H1 (cell line): ENCODE results near the gene CACNA1C. TPM values are rescaled to one million over a fixed set of nuclear protein-coding genes. Genes with fewer than 3 reads are reported as not detected.

ENCODE experiments used
- CTCF ChIA-PET: fragments of 300-600 bp; sonication (Branson Sonifier 250); formaldehyde crosslinking; loops from one replicate; lab custom pipeline; 2021; ENCODE audit not compliant: partially characterized antibody; lab: Charles Lee
- POLR2A ChIA-PET: fragments of 300-600 bp; sonication (Branson Sonifier 250); formaldehyde crosslinking; loops from one replicate; lab custom pipeline; 2021; ENCODE audit warnings: inconsistent platforms; ENCODE audit not compliant: partially characterized antibody; lab: Charles Lee
- DNase-seq, 2 experiments: peaks; one replicate each; pipeline versions ENCODE4 v3.0.0 to v3.0.0-alpha.2; 2010 to 2022; ENCODE audit warnings: low spot score in 2 of 2, low read depth in 1 of 2, mixed read lengths in 1 of 2
- FAIRE-seq: peaks from 2 replicates; lab custom pipeline; 2011; peaks lifted over from hg19 to GRCh38; lab: Jason Lieb, UNC
- H2AFZ ChIP-seq: 2 replicates; pipeline ENCODE4 v1.8.1; 2012; ENCODE audit warnings: low read length, inconsistent platforms
- H2AK5ac ChIP-seq: 2 replicates; pipeline ENCODE4 v1.6.1; 2013; ENCODE audit warnings: low read depth, low read length
- H2BK120ac ChIP-seq: replicated peaks from 2 replicates; pipeline ENCODE3; 2013; ENCODE audit warnings: low read depth, low read length, inconsistent platforms
- H2BK12ac ChIP-seq: 2 replicates; pipeline ENCODE4 v1.6.1; 2013; ENCODE audit warnings: low read depth, low read length
- H2BK15ac ChIP-seq: 2 replicates; pipeline ENCODE4 v1.6.1; 2013; ENCODE audit warnings: low read length
- H2BK20ac ChIP-seq: 2 replicates; pipeline ENCODE4 v1.6.1; 2013; ENCODE audit warnings: low read length
- H2BK5ac ChIP-seq: 2 replicates; pipeline ENCODE4 v1.6.1; 2013; ENCODE audit warnings: low read depth, low read length
- H3K14ac ChIP-seq: 2 replicates; pipeline ENCODE4 v1.6.1; 2013; ENCODE audit warnings: inconsistent platforms; ENCODE audit not compliant: insufficient read length
- H3K18ac ChIP-seq: 2 replicates; pipeline ENCODE4 v1.6.1; 2013; ENCODE audit warnings: low read length; ENCODE audit errors: extremely low read depth
- H3K23ac ChIP-seq: 2 replicates; pipeline ENCODE4 v1.6.1; 2013; ENCODE audit warnings: inconsistent platforms; ENCODE audit not compliant: insufficient read length
- H3K23me2 ChIP-seq: 2 replicates; pipeline ENCODE4 v1.6.1; 2013; ENCODE audit warnings: low read depth, low read length
- H3K27ac ChIP-seq: 2 replicates; pipeline ENCODE4 v1.6.1; 2011; ENCODE audit warnings: low read depth, low read length, inconsistent platforms
- H3K27me3 ChIP-seq, 4 experiments: replicated peaks in 1 of 4; 1 replicate in 1 of 4; 2 replicates in 3 of 4; pipeline versions ENCODE4 v1.6.1 to v1.8.1; 2011 to 2013; ENCODE audit warnings: low read length in 3 of 4, mild to moderate bottlenecking in 3 of 4, inconsistent platforms in 2 of 4, mixed read lengths in 2 of 4, moderate library complexity in 1 of 4; ENCODE audit not compliant: control insufficient read depth in 3 of 4, insufficient read depth in 3 of 4; ENCODE audit errors: extremely low read depth in 1 of 4
- H3K36me3 ChIP-seq, 4 experiments: 2 replicates each; pipeline versions ENCODE4 v1.6.1 to v1.8.1; 2011 to 2013; ENCODE audit warnings: mild to moderate bottlenecking in 4 of 4, low read length in 3 of 4, moderate library complexity in 2 of 4, control low read depth in 1 of 4, inconsistent platforms in 1 of 4; ENCODE audit not compliant: insufficient read depth in 4 of 4, control insufficient read depth in 2 of 4
- H3K4ac ChIP-seq: replicated peaks from 2 replicates; pipeline ENCODE3; 2013; ENCODE audit warnings: low read length, low read depth, mixed read lengths, inconsistent platforms; ENCODE audit not compliant: insufficient read length
- H3K4me1 ChIP-seq, 4 experiments: replicated peaks in 1 of 4; 1 replicate in 1 of 4; 2 replicates in 3 of 4; pipeline versions ENCODE4 v1.6.1 to v1.8.1; 2011 to 2013; ENCODE audit warnings: low read length in 3 of 4, inconsistent platforms in 2 of 4, mixed read lengths in 1 of 4; ENCODE audit not compliant: insufficient read depth in 4 of 4, control insufficient read depth in 3 of 4
- H3K4me2 ChIP-seq, 2 experiments: 2 replicates each; pipeline versions ENCODE4 v1.6.1 to v1.8.1; 2011 to 2013; ENCODE audit warnings: low read depth in 2 of 2, low read length in 2 of 2, control low read depth in 1 of 2, inconsistent platforms in 1 of 2, mild to moderate bottlenecking in 1 of 2; ENCODE audit not compliant: insufficient read depth in 1 of 2
- H3K4me3 ChIP-seq, 4 experiments: fragments of 200-600, 300-600 bp in 1 of 4; sonication (generic), shearing (Covaris generic), sonication (Bioruptor Twin) in 1 of 4; 2 replicates each; pipeline versions ENCODE4 v1.5.1 to v1.8.1; 2011 to 2016; ENCODE audit warnings: low read length in 4 of 4, low read depth in 3 of 4, control low read depth in 2 of 4, inconsistent platforms in 2 of 4, mild to moderate bottlenecking in 2 of 4, mixed read lengths in 1 of 4, moderate library complexity in 1 of 4; ENCODE audit not compliant: insufficient read depth in 2 of 4; ENCODE audit errors: extremely low read depth in 1 of 4
- H3K56ac ChIP-seq: replicated peaks from 2 replicates; pipeline ENCODE3; 2013; ENCODE audit warnings: low read depth, mild to moderate bottlenecking, mixed read lengths, low read length, inconsistent platforms; ENCODE audit not compliant: insufficient read length
- H3K79me1 ChIP-seq: 2 replicates; pipeline ENCODE4 v1.6.1; 2013; ENCODE audit warnings: low read depth, low read length, control low read depth
- H3K79me2 ChIP-seq, 2 experiments: 2 replicates each; pipeline versions ENCODE4 v1.6.1 to v1.8.1; 2012 to 2013; ENCODE audit warnings: low read length in 2 of 2, mild to moderate bottlenecking in 2 of 2, inconsistent platforms in 1 of 2; ENCODE audit not compliant: insufficient read depth in 2 of 2, control insufficient read depth in 1 of 2
- H3K9ac ChIP-seq, 4 experiments: replicated peaks in 1 of 4; 1 replicate in 1 of 4; 2 replicates in 3 of 4; pipeline versions ENCODE4 v1.6.1 to v1.8.1; 2011 to 2013; ENCODE audit warnings: low read depth in 3 of 4, low read length in 3 of 4, control low read depth in 2 of 4, mild to moderate bottlenecking in 2 of 4, moderate library complexity in 2 of 4, inconsistent platforms in 1 of 4; ENCODE audit errors: extremely low read depth in 1 of 4
- H3K9me3 ChIP-seq, 2 experiments: 2 replicates each; pipeline versions ENCODE4 v1.6.1 to v1.8.1; 2012 to 2013; ENCODE audit warnings: mild to moderate bottlenecking in 2 of 2, moderate library complexity in 2 of 2, control low read depth in 1 of 2, inconsistent platforms in 1 of 2, low read depth in 1 of 2, low read length in 1 of 2, mixed read lengths in 1 of 2; ENCODE audit not compliant: insufficient read depth in 2 of 2
- H4K20me1 ChIP-seq, 2 experiments: replicated peaks in 1 of 2; 2 replicates each; pipeline versions ENCODE3 to v1.8.1; 2011 to 2013; ENCODE audit warnings: inconsistent platforms in 2 of 2, low read length in 2 of 2, mild to moderate bottlenecking in 1 of 2; ENCODE audit not compliant: insufficient read depth in 2 of 2, control insufficient read depth in 1 of 2
- H4K5ac ChIP-seq: 2 replicates; pipeline ENCODE4 v1.6.1; 2013; ENCODE audit warnings: low read length, low read depth, mixed read lengths, inconsistent platforms; ENCODE audit not compliant: insufficient read length
- H4K8ac ChIP-seq: 2 replicates; pipeline ENCODE4 v1.8.0; 2013; ENCODE audit warnings: mild to moderate bottlenecking, moderate library complexity, low read length, inconsistent platforms; ENCODE audit not compliant: insufficient read depth; ENCODE audit errors: extremely low read depth
- H4K91ac ChIP-seq: replicated peaks from 2 replicates; pipeline ENCODE3; 2013; ENCODE audit warnings: low read length, mixed read lengths, inconsistent platforms; ENCODE audit not compliant: insufficient read length
- CREB1 ChIP-seq: IDR thresholded peaks from 2 replicates; pipeline ENCODE4 v1.6.1; 2012; ENCODE audit warnings: inconsistent platforms
- CTBP2 ChIP-seq: IDR thresholded peaks from 2 replicates; pipeline ENCODE4 v1.7.0; 2011; ENCODE audit warnings: borderline replicate concordance, mild to moderate bottlenecking, moderate library complexity, mixed read lengths, low read length; ENCODE audit not compliant: insufficient read depth, insufficient read length
- FOSL1 ChIP-seq: IDR thresholded peaks from 2 replicates; pipeline ENCODE4 v1.6.1; 2011; ENCODE audit warnings: mild to moderate bottlenecking, low read depth, low read length, moderate library complexity; ENCODE audit not compliant: insufficient read depth
- HDAC6 ChIP-seq: IDR thresholded peaks from one replicate; pipeline ENCODE4 v1.7.1; 2012; ENCODE audit warnings: low read depth, mild to moderate bottlenecking, inconsistent platforms, low read length, moderate library complexity
- JUND ChIP-seq: IDR thresholded peaks from 2 replicates; pipeline ENCODE4 v1.6.1; 2011; ENCODE audit warnings: mild to moderate bottlenecking, improper control_type of control experiment, low read length
- NRF1 ChIP-seq: IDR thresholded peaks from 2 replicates; pipeline ENCODE4 v1.6.1; 2011; ENCODE audit warnings: mild to moderate bottlenecking, low read depth, low read length, improper control_type of control experiment
- RFX5 ChIP-seq: IDR thresholded peaks from 2 replicates; pipeline ENCODE4 v1.6.1; 2011; ENCODE audit warnings: low read depth, low read length, improper control_type of control experiment, borderline replicate concordance
- RNF2 ChIP-seq: fragments of 200-900, 300-1000 bp; sonication (generic); IDR thresholded peaks from 2 replicates; pipeline ENCODE4 v1.7.1; 2016; ENCODE audit warnings: borderline replicate concordance, low read depth, mild to moderate bottlenecking, antibody characterized with exemption, low read length; ENCODE audit not compliant: poor library complexity, severe bottlenecking; ENCODE audit errors: missing control alignments
- WGBS, 2 experiments: shearing (Covaris generic) in 1 of 2; methylation state at CpG; one replicate each; pipeline versions ENCODE4 v1.1.6 to v1.1.7; 2013 to 2015; ENCODE audit warnings: low lambda C conversion rate in 2 of 2, mixed read lengths in 2 of 2, inconsistent platforms in 1 of 2, low coverage in 1 of 2, missing lambda C conversion rate in 1 of 2; ENCODE audit not compliant: insufficient replicate concordance in 2 of 2, insufficient coverage in 1 of 2, insufficient read length in 1 of 2; ENCODE audit errors: extremely low coverage in 1 of 2, missing lambda C conversion rate in 1 of 2; 5-methylcytosine and 5-hydroxymethylcytosine counted together
- polyA plus RNA-seq, 7 experiments: library from polyadenylated mRNA; depleted of rRNA in 3 of 7; stranded (reverse) in 5 of 7; unstranded in 2 of 7; fragments of >200 nt in 5 of 7; fragments of 200-250 nt in 2 of 7; gene quantifications; 1 replicate in 5 of 7; 2 replicates in 1 of 7; 4 replicates in 1 of 7; pipeline versions ENCODE4 v1.2.1 to v1.2.3, GENCODE V29; 2011 to 2013; ENCODE audit warnings: missing spikeins in 2 of 7, mixed read lengths in 2 of 7
- total RNA-seq: library from RNA; stranded (reverse); fragmentation: NEBNext Ultra II Directional; extraction: Animal tissue kit (Norgen Biotek cat#: 25700); gene quantifications from 2 replicates; pipeline ENCODE4 v1.2.1, GENCODE V29; 2021

The CACNA1C gene
- total and polyA plus RNA-seq, 2 of the 8 experiments (the other 6 are each of a cell fraction or from before 2014, with no cell fraction given) = 1.3 TPM

- Histone ChIP-seq H4K20me1 (no peaks in the 10 kb centered on the region), H3K23ac (no peak overlapping the region), H3K9me3 (no peaks in the 10 kb centered on the region), H4K5ac (no peak overlapping the region), H3K56ac (no peak overlapping the region), H3K23me2 (peaks cover 5% of the 10 kb centered on the region), H2AK5ac (no peak overlapping the region), H3K14ac (no peak overlapping the region), H2BK15ac (no peak overlapping the region; the same call in 1 of the 2 replicates), H3K79me1 (no peaks in the 10 kb centered on the region), H4K8ac (no peak overlapping the region; the same call in 1 of the 2 replicates), H3K4me1 (peaks cover 13 to 39% (median 26%) of the 10 kb centered on the region in 4 experiments), H3K4ac (no peak overlapping the region), H4K91ac (no peak overlapping the region), H2BK20ac (no peak overlapping the region), H2BK5ac (no peak overlapping the region), H2BK120ac (no peak overlapping the region), H3K27me3 (no peaks in the 10 kb centered on the region), H2AFZ (no peak overlapping the region), H3K18ac (0 out of 2 replicates have a peak overlapping the region, but pooled peaks have one; percentile 7), H3K9ac (no peak overlapping the region), H3K27ac (no peak overlapping the region), H3K79me2 (no peaks in the 10 kb centered on the region), H3K4me3 (no peak overlapping the region), H3K36me3 (no peaks in the 10 kb centered on the region), H3K4me2 (no peak overlapping the region), H2BK12ac (no peak overlapping the region; the same call in 1 of the 2 replicates)
- POLR2A ChIA-PET = interaction anchor here (0.6 to 1.4 kb wide), 3 partner anchors 9 to 15 kb away, joined by 3 to 5 read pairs (median 3); no protein-coding TSS in a partner anchor
- 92% methylated on average over 14 of the region's 15 CpGs; no CpG with 5 or more reads in 1 of the 2 experiments for WGBS, 2 experiments
- FAIRE-seq (no peak), DNase-seq (no peak)
- CTCF ChIA-PET = interaction anchor here (1.3 to 1.4 kb wide), 2 partner anchors 95 to 130 kb away, joined by 3 read pairs; no protein-coding TSS in a partner anchor
- TF ChIP-seq JUND = no peak
- no peak for TF ChIP-seq CREB1
- no peak for TF ChIP-seq HDAC6
- no peak for TF ChIP-seq FOSL1
- TF ChIP-seq RNF2 = no peak
- no peak for TF ChIP-seq CTBP2
- no peak for TF ChIP-seq NRF1
- TF ChIP-seq RFX5 = no peak
Observed at GRCh38 chr12:2187195-2187945, 134.6 kb downstream of the CACNA1C start.
